ENCODE data around the gene FCAMR.

DNA sequence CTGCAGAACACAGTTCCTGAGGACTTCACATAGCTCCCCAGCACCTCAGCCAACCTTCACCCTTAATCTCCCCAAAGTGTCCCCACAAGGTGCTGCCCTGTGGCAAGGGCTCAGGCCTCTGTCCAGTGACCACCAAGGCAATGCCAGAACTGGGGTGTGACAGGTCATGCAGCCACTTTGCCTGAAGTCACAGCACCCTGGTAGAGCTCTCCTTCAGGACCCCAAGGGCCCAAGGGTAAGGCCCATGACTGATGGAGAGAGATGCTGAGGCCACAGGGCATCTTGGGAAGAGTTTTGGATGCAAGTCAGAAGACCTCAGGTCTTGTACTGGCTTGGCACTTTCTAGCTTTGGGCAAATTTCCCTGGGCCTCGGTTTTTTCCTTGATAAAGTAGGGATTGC is 47.7 kb downstream of the FCAMR start:
- TF ChIP-seq, protein P1, sequence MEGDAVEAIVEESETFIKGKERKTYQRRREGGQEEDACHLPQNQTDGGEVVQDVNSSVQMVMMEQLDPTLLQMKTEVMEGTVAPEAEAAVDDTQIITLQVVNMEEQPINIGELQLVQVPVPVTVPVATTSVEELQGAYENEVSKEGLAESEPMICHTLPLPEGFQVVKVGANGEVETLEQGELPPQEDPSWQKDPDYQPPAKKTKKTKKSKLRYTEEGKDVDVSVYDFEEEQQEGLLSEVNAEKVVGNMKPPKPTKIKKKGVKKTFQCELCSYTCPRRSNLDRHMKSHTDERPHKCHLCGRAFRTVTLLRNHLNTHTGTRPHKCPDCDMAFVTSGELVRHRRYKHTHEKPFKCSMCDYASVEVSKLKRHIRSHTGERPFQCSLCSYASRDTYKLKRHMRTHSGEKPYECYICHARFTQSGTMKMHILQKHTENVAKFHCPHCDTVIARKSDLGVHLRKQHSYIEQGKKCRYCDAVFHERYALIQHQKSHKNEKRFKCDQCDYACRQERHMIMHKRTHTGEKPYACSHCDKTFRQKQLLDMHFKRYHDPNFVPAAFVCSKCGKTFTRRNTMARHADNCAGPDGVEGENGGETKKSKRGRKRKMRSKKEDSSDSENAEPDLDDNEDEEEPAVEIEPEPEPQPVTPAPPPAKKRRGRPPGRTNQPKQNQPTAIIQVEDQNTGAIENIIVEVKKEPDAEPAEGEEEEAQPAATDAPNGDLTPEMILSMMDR (IDR thresholded peaks at IDR 0.05), result no peak
- TF ChIP-seq EP300 (IDR thresholded peaks at IDR 0.05), result no peak
- TF ChIP-seq POLR2A (IDR thresholded peaks at IDR 0.05), result no peak
